GM13976 (cell line): ENCODE results near the gene SHE.

Experiments used
- DNase-seq: peaks from one replicate; pipeline ENCODE4 v3.0.0; 2012; ENCODE audit warnings: low spot score
- CTCF ChIP-seq: IDR thresholded peaks from 2 replicates; pipeline ENCODE4 v1.5.1; 2012; ENCODE audit warnings: borderline replicate concordance, mild to moderate bottlenecking; ENCODE audit not compliant: insufficient read depth; ENCODE audit errors: extremely low read depth, missing control alignments, control extremely low read depth
- in situ Hi-C: fragments of 300-500 bp; cut with MboI; formaldehyde crosslinking; loops from one replicate; pipeline ENCODE4 v1.12.0; 2022; ENCODE audit warnings: low sequenced_read_pairs, mixed read lengths, inconsistent platforms; ENCODE audit not compliant: unreplicated experiment

Gene SHE

GRCh38 chr1:154519591-154519991 lies 17.4 kb upstream of the SHE start:
- in situ Hi-C loops = no loop called here
- TF ChIP-seq CTCF = no peak

GRCh38 chr1:154517661-154518060 lies 15.4 kb upstream of the SHE start:
- in situ Hi-C loops = no loop called here
- DNase-seq = no peak
- TF ChIP-seq CTCF = no peak

More at GRCh38 chr1:154519591-154519991, 17.4 kb upstream of the SHE start:
- DNase-seq = no peak

GRCh38 chr1:154514066-154514553 lies 11.9 kb upstream of the SHE start:
- in situ Hi-C loops = no loop called here
- no peak for TF ChIP-seq CTCF
- no peak for DNase-seq

- DNase-seq = no peak
- in situ Hi-C loops = no loop called here
- TF ChIP-seq CTCF = no peak
Measured at GRCh38 chr1:154512760-154513159, 10.5 kb upstream of the SHE start.

GRCh38 chr1:154503898-154504297 lies 1.7 kb upstream of the SHE start:
- no peak for TF ChIP-seq CTCF
- DNase-seq = no peak
- in situ Hi-C loops = no loop called here

- DNase-seq = no peak
- TF ChIP-seq CTCF = no peak
- in situ Hi-C loops = no loop called here
Measured at GRCh38 chr1:154502744-154503115, 518 bp upstream of the SHE start.
